ENCODE data around the gene CRAT.

Gene CRAT

DNA sequence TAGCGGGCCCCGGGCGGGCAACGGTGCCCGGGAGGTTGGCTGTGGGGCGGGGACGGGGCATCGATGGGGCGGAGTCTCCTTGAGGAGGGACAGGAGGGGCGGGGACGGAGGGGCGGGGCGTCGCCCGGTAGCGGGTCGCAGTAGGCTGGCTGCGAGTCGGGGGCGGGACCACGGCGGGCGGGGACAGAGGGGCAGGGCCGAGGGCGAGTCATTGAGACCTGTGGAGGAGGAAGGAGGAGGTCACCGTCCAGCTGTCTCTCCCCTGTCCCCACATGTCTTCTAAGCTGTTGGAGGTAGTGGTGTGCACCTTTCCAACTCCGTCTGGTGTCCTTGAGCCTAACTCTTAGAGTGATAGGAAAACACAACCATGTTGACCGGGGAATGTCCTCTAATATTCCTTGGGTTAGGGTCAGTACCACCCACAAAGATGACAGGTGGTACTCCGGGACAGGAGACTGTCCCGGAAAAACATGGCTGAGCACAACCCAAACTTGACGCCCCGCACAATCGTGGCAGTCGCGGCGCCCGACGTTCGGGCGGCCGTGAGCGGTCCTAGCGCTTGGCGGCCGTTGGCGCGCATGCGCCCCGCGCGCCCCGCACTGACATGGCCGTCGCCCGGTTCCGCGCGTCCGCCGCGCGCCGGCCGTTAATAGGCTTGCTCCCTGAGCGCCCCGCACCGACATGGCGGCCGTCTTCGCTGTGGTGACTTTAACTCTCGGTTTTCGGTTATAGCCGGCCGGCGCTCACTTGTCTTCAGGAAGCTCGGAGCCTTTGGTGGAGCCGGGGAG lies at the start of gene CRAT, which contains the start of gene PTPA:
Gene CRAT, minus strand, starts transcription at position 54 of the 788 bp plus-strand sequence. CDS start 284 bp downstream, outside the sequence.
Gene PTPA, plus strand, starts transcription at position 676 of the 788 bp plus-strand sequence. CDS start 186 bp downstream, outside the sequence.
- peak; percentile 83 for DNase-seq (ENCODE audit: low read depth, low spot score)

DNA sequence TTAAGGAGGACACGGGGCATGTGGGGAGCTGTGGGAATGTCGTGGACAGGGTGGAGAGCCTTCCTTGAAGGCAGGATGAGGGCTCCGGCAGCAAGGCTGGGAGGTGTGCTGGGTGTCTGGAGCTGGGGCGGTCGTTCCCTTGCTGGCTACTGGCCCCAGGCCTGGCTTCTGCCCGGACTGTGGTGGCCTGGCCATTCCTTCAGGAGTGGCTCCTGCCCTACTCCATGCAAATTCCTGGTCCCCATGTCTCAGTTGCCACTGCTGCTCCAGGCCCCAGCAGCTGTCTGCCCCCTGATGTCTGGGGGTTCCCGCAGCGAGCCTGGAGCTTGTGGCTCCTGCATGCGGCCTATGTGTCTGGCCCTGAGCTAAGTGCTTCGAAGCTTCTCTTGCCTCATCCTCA lies 45.6 kb upstream of the CRAT start:
- DNase-seq (ENCODE audit: low read depth, low spot score): no peak

DNA sequence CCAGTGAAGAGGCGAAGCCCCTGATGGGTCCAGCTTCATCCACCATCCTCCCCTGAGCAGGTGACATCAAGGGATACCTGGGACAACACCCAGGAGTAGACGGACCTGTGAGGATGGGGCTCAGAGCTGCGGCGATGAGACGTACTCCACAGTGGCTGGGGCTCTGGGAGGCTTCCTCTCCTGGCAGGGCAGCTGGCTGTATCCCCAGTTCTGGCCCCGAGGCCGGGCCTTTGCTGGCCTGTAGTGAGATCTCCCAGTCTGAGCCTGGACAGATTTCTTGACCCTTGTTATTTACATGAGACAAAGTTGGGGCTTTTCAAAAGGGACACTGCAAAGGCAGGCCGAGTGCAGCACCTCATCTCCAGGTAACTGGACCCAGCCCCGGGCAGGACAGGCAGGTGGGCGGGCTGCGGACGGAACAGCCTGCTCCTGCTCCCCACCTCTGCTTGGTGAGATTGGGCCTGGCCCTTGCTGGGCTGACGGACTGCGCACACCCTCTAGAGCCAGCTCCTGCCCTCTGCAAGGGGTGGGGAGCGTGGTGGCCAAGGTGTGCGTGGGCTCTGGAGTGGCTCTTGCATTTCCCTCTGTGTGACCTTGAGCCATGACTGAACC lies 44.4 kb upstream of the CRAT start:
- no peak for DNase-seq (ENCODE audit: low read depth, low spot score)

DNA sequence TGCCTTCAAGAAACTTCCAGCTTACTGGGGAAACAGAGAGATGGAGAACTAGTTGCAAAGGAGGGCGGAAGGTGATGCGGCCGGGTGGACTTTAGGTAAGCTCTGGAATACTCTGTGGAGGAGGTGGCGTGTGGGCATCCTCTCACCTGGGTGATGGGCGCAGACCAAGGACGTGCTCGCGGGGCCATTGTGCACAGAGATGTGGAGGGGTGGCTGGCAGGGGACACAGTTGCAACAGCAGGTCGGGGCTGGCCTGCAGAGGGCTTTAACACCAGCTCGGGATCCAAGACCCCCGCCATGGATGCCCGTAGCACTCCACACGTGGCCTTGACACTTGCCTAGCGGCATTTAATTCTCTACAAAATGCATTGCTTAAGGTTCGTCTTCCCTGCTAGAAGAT lies 40.9 kb upstream of the CRAT start:
- no peak for DNase-seq (ENCODE audit: low read depth, low spot score)

- no peak for DNase-seq (ENCODE audit: low read depth, low spot score)
These were observed 40.1 kb upstream of the CRAT start for GRCh38 chr9:129150672-129151211.

GRCh38 chr9:129150122-129150521 lies 39.5 kb upstream of the CRAT start:
- DNase-seq (ENCODE audit: low read depth, low spot score): no peak

- DNase-seq (ENCODE audit: low read depth, low spot score): no peak
These were observed 38.8 kb upstream of the CRAT start for GRCh38 chr9:129149442-129149841.

DNA sequence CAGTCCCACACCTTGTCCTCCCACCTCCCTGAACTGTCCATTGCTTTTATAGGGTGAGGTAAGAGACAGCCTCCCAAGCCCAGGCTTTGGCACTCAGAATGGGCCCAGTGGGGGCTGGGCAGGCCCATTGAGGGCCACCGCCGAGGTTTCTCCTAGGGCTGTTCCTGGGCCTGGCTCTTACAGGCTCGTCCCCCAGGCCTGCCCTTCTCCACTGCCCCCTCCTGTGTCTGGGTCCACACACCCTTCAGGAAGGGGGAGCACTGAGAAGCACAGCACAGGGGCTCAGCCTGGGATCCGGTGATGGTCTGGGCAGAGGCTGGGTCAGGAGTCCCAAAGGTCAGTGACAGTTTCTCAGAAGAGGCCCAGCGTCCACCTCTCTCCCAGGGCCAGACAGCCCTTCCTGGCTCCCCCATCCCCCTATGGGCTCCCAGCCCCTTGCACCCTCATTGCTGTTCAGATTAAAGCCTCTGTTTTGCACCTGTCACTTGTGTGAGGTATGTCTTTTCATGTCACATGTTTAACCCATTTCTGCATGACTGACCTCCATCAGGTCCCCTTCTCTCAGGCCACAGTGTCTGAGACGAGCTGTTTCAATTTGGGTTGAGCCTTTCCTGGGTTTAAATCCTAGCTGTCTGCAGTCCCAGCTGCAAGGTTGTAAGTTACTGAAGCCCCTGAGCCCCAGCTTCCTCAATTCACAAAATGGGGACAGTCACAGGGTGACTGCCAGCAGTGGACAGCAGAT lies 38.0 kb upstream of the CRAT start:
- no peak for DNase-seq (ENCODE audit: low read depth, low spot score)

- no peak for DNase-seq (ENCODE audit: low read depth, low spot score)
These were observed 35.9 kb upstream of the CRAT start for GRCh38 chr9:129146441-129146941.

GRCh38 chr9:129145841-129146292 lies 35.3 kb upstream of the CRAT start:
- peak; percentile 96 for DNase-seq (ENCODE audit: low read depth, low spot score)

GRCh38 chr9:129145316-129145715 lies 34.7 kb upstream of the CRAT start:
- no peak for DNase-seq (ENCODE audit: low read depth, low spot score)

DNA sequence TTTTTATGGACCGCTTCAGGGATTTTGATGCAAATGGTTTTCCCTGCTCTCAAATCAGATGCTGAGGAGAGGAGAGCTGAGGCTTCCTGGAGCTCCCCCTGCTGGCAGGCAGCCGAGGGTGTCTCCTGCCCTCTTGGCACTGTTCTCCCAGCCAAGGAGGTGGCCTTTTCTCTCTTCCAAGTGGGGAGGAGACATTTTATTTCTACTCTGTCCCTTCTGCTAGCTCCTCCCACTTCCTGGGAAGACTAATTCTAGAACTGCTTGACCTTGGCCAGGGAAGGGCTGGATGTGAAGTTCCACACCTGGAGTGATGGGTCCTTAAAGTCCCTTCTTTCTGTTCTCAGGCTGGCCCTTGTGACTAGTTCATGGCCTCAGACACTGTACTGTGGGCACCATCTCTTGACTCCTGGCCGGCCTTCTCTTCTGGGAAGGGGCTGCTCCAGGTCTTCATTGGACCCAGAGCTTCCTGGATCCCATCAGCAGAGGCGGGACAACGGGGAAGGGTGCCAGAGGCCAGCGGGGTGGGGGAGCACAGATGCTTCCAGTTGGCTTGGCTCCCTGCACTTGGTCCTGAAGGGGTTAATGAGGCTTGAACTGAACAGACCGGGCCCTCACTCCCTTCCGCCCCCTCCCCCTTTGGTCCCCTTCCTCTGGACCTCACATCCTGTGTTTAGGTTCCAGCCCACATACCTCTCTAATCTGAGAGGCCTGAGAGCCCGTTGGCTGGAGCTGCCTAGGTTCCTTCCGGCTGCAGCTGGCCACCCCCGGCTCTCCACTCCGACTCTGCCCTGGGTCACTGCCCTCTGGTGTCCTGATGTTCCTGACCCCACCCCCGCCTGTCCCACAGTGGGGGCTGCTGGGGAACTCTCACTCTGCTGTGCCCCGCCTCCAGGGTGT lies 32.7 kb upstream of the CRAT start:
- peak; percentile 79 for DNase-seq (ENCODE audit: low read depth, low spot score)

GRCh38 chr9:129142138-129142935 lies 31.7 kb upstream of the CRAT start:
- DNase-seq (ENCODE audit: low read depth, low spot score): no peak

- DNase-seq (ENCODE audit: low read depth, low spot score): peak; percentile 68
These were observed 30.8 kb upstream of the CRAT start for GRCh38 chr9:129141066-129142041.

GRCh38 chr9:129140397-129141065 lies 29.9 kb upstream of the CRAT start:
- DNase-seq (ENCODE audit: low read depth, low spot score): no peak

- DNase-seq (ENCODE audit: low read depth, low spot score): peak; percentile 100
These were observed 29.4 kb upstream of the CRAT start for GRCh38 chr9:129139993-129140396.

DNA sequence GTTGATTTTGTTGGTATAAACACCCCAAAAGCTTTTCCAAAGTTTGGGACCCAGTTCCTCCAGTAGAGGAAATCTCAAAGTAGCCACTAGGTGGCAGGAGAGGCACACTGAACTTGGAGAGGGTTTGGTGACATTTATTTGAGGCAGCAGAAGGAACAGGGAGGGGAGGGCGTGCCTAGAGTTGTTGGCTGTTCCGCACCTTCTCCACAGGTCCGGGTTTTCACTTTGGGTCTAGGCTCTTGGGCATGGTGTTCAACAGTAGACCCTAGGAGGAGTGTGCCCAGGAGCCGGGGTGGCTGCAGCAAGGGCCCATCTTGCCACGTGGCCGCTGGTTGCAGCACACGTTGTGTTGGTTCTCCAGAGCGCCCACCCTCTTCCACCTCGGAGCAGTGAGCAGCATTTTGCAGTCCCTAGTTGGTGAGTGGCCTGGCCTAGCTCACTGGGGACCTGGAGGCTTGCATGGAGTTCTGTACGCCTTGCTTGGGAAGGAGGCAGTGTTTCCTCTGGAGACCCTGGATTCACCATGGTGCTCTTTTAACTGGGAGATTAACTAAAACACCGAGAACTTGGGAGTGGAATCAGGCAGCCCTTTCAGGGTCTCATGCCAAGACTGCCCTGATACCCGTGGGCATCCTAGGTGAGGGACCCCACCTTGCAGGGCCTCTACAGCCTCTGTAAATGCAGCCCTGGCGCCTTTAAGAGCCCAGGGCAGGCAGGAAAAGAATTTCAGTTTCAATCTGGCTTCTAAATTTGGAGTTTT lies 28.8 kb upstream of the CRAT start:
- DNase-seq (ENCODE audit: low read depth, low spot score): peak; percentile 76
